HUDEP-2 (cell line): ENCODE data around the gene NEK7.
"Not testable (repeated sequence)": the region's sequence is repeated elsewhere in the genome, so short reads cannot be mapped to it uniquely, and the experiment has no call there.

ENCODE experiments used
- DNase-seq, 76 experiments: peaks; one replicate each; lab custom pipeline; 2025; ENCODE audit not compliant: unreplicated experiment in 76 of 76; lab: John Stamatoyannopoulos, UW

Gene NEK7

DNA sequence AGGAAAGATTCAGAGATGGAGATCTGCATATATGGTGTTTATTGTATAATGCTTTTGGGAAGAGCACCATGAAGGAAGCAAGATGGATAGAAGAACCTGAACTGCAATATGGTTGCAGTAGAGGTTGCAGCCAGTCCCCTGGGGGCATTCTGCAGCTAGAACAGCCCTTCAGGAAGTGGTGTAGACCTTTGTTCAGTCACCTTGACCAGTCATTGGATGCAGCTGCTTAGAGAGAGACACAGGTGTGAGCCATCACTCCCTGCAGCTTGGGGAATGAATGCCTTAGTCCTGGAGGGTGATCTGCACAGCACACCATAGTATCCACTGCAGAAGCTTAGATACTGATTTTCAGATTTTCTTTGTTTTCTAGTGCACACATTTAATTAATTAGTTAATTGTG, 42.3 kb downstream of the NEK7 start:
- DNase-seq = no peak

DNA sequence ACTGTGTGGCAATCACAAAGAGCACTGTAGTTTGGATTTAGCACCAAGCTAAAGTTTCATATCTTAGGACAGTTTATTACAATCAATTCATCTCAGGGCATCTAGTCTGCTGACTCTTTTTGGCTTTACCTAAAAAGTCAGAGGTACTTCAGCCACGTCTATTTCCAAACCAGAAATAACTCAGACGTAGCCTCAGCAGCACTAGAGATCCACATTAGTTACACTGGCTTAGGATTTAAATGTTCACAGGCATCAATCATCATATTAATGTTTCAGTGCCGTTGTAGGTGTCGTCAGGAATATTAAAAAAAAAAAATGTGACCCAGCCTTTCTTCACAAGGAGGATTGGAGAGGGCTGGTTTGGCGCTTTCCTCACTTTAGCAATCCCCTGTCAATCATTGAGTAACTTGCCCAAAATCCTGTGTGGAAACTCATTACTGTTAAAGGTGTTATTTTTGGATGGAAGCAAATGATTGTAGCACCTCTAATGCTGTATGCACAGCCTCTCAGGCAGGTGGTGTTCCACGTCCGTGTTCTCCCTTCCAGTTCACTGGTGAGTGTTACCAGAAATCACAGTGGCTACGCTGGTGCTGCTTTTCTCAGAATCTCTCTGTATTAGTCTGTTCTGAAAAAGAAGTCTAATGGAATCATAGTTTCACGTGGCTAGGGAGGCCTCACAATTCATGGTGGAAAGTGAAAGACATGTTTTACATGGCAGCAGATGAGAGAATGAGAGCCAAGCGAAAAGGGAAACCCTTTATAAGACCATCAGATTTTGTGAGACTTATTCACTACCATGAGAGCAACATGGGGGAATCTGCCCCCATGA, 45.4 kb downstream of the NEK7 start:
- DNase-seq = no peak

DNA sequence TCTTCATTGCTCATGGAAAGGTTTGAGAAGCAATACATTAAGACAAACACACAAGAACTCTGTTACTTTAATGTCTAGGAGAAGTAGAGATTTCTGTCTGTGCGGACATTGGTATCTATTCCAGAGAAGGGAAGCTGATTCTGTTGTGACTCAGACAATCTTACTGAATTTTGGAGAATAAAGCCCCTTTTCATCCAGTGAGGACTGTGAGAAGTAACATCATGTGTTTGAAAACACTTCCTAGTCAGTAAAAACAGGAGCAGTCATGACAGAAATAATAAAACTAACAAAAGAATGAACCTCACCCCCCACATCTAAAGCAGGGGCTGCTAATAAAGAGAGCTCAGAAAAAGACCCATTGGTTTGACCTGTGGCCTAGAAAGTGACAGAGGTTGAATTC, 46.6 kb downstream of the NEK7 start:
- DNase-seq = no peak

DNA sequence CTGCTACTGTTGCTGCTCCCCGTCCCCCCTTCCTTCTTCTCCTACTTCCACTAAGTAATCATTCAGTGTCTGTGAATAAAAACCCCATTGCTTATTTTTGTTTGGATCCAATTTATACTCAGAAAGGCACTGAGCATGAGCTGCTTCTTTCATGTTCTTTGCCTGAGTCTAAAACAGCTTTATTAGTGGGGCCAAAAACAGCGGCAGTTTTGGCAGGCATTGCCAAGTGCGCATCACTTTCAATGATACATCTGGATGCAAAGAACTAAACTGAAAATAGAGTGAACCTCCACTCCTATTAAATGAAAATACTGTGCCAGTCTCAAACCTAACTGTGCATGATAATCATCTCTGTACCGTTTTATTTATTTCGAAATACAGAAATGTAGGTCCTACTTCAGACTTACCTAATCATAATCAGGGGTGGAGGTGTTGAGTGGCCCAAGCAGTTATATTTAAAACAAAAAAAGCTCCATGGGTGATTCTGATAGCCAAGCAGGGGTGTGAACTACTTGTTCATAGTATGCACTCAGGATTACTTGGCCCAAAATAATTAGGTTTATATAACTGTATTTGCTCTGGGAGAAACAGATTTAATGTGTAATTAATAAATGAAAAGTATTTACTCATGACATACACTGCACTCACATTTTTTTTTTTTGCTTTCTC, 48.4 kb downstream of the NEK7 start:
- no peak for DNase-seq

DNA sequence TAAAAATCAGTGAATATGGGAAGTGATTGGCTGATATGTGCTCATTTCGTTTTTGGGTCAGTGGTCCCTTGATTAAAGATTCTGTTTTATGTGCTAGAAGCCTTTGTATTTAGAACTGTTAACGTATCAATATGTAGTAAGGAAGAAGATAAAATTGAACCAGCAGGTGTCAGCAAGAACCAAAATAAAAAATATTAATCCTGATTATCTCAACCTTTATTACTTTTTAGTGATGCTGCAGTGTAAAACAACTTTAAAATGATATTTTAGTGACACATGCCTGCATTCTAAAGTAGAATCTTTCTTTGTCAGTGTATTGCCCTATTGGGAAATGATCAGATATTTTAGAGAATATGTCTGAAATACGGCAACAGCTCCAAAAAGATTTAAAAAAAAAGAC, 49.5 kb downstream of the NEK7 start:
- DNase-seq = no peak

DNA sequence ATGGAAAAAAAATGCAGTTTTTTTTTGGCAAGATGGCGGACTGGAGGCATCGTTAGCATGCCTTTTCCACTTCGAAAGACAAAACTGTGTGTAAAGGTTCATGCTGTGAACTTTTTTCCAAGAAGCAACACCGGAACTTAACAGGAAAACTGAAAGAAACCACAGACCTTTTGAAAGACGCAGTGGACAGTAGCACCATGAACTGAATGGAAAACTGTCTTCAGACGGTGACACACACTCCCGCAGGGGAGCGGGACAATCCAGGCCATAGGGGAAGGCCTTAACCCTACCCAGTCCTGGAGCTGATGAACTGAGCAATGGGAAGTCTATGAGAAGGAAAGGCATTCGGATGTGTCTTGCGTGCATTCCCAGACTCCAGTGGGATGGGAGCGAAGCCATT, 54.9 kb downstream of the NEK7 start:
- no peak for DNase-seq

DNA sequence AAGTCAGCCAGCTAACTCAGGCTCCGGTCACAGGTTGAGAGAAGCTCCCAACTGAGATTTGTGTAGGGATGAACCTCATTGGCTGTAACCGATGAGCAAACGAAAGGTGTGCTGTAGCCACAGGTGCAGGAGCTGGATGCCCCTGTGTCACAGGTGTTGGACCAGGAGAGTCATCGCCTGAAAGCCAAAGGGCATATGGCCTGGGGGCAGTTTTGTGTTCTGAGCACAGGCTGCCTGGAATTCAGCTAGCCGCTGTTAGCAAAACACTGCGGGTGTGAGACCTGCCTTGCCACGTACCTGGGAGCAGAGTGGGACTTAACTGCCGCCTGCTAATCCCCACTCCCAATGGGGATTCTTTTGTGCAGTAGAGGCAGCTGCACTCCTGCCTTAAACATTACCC, 55.3 kb downstream of the NEK7 start:
- DNase-seq = no peak

DNA sequence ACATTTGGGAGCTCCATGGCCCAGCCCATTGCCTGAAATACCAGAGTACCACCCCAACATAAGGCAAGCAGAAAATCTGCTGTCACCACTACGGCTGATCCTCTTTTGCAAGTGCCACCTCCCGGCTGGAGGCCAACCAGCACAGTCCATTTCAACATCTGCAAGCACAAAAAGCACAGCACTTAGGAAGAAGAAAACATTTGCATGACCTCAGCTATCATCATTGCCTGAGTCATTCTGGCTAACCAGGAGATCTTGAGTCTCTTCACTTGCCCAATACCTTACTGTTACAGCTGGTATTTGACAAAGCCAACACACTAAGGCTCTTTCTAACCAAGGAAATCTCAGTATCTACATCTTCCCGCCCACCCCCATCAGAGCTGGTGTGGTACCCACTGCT, 55.9 kb downstream of the NEK7 start:
- DNase-seq = no peak

DNA sequence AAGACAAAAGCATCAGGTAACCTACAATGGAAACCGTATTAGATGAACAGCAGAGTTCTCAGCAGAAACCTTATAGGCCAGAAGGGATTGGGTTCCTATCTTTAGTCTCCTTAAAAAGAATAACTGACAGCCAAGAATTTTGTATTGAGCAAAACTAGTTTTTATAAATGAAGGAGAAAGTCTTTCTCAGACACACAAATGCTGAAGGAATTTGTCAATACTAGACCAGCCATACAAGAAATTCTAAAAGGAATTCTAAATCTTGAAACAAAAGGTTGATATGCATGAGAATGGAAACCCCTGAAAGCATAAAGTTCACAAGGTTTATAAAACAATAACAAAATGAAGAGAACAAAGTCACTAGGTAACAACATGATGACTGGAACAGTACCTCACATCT, 58.1 kb downstream of the NEK7 start:
- DNase-seq = no peak

DNA sequence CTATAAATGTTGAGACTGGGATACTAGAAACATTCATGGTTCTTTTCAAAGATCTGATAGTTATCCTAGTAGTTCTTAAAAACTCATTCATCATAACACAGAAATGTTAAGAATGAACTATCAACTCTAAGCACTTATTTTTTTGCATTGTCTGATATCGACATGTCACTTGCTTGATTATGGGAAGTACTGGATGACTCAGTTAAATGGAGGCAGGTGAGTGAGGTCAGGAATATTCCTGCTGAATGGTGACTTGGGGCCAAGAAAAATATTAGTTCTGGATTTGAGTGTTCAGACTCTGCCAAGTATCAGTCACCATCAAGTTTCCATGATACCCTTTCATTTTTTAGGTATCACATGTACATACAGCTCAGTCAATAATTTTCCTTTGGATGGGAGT, 63.6 kb downstream of the NEK7 start:
- DNase-seq = no peak

DNA sequence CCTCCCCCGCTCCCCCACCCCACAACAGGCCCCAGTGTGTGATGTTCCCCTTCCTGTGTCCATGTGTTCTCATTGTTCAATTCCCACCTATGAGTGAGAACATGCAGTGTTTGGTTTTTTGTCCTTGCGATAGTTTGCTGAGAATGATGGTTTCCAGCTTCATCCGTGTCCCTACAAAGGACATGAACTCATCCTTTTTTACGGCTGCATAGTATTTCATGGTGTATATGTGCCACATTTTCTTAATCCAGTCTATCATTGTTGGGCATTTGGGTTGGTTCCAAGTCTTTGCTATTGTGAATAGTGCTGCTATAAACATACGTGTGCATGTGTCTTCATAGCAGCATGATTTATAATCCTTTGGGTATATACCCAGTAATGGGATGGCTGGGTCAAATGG, 70.2 kb downstream of the NEK7 start:
- not testable (repeated sequence) for DNase-seq

DNA sequence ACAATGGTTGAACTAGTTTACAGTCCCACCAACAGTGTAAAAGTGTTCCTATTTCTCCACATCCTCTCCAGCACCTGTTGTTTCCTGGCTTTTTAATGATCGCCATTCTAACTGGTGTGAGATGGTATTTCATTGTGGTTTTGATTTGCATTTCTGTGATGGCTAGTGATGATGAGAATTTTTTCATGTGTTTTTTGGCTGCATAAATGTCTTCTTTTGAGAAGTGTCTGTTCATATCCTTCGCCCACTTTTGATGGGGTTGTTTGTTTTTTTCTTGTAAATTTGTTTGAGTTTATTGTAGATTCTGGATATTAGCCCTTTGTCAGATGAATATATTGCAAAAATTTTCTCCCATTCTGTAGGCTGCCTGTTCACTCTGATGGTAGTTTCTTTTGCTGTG, 70.7 kb downstream of the NEK7 start:
- not testable (repeated sequence) for DNase-seq

DNA sequence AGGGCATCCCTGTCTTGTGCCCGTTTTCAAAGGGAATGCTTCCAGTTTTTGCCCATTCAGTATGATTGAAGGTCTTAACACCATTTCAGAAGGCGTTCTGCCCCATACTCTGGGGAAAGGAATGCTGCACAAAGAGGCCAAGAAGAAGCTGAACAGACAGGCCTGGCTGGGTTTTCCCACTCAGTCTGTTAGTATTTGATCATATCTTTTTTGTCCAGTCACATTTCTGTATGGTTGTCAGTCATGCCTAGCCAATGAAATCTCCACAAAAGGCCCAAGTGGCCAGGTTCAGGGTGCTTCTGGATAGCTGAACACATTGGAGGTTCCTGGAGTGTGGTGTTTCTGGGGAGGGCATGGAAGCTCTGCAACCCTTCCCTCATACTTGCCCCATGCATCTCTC, 72.1 kb downstream of the NEK7 start:
- DNase-seq = no peak

DNA sequence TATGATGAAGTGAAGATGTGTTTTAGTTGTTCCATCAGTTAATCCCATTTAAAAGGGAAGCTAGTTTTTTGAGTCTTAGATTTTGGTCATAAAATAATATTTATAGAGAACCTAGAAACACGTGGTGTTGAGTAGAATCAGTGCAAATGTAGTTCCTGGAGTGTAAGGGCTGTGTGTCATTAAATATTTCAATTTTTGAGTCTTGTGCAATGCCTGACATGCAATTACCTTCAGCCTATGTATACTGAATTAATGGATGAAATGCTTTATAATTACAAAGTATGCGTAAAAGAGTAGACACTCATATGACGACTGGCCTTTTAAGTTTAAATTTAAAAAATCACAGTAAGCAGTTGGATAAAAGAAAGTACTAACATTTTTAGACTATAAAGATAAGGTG, 75.0 kb downstream of the NEK7 start:
- DNase-seq = no peak

DNA sequence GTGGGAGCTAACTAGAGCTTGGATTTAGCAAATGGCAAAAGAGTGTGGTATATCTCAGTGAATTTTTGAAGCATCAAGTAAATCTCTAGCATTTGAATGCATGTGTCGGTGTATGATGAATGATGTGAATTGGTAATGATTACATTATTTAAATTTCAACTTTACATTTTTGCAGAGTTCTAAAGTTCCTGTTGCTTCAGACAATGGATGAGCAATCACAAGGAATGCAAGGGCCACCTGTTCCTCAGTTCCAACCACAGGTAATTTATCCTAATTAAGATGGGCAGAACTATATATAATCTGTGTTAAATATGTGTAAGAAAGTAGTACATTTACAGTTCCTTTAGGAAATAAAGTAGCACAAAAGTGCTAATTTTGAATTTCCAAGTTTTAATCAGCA, 75.6 kb downstream of the NEK7 start:
- DNase-seq = no peak

DNA sequence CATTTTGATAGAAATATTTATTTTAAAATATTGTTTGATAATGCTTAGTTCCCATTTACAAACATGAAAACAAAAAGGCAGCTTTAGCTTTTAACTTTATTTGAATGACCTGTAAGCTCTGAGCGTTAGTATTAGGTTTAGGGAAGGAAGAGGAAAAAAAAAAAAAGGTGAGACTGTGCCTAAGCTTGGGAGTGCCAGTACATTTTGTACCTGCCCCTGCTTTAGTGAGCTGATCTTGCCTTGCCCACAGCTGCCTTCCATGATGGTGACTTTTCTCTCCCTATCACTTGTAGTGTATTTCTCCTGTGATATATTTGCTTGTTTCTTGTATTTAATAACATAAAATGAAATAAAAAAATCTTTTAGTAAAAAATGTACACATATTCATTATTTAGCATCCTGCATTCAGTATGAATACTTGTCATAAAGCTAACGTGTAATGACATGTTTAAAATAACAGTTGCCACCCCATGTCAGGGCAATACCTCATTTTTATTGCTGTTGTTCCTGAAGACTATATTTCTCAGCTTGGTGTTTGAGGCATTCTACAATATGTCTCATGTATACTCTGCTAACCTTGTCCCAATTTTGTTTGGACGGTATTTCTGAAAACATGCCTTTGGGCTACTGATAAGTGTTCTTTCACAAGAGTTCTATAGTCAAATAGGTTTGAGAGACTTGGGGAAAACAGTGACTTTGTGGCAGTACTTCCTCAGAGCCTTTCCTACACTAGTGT, 76.3 kb downstream of the NEK7 start:
- DNase-seq = no peak

DNA sequence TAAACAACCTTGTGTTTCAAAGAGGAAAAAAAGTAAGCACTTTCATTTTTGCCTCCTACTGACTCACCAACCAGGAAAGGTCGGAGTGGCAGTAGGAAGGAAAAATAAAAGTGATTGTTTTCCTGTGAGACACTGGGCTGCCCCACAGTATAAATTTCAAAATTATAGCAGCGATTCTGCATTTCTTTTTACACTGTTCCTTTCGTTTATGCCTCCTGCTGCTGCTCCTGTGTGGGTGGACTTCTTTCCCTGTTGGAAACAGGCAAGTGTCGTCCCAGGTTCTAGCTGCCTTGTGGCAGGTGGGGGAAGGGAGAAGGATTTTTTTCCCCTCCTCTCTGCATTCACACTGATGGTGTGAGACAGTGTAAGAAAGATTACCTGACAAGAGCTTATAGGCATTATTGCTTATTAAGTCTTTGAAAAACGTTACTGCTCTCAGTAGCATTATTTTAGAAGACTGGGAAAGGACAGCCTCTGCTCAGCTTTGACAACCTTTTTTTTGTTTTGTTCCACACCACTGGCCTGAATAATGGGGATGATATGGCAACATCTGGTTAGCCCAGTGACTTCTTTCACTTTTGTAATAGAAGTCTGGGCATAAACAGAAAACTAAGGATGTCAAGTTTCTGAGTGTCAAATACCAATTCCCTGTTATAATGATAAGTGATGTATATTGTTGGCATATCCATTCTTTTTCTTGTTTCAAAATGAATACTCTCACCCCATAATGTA, 77.9 kb downstream of the NEK7 start:
- no peak for DNase-seq

DNA sequence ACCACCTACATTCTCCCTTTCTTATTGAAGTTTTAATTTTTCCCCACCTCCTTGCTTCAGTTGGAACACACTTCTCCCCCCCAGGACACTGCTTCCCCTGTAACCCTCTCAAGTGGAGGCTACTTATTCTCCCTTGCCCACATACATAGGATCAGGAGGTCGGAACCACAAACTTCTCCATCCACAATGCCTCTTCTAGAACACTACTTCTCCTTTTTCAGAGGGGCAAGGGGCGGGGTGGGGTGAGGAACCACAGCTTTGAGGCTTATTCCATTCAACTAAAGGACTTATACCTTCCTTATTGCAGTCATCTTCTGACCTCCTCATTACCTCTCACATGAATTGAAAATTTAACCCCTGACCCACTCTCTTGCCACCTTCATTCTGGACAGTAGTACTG, 81.3 kb downstream of the NEK7 start:
- DNase-seq = peak in 15 of 76 experiments; percentile 0 to 40 (median 12)

DNA sequence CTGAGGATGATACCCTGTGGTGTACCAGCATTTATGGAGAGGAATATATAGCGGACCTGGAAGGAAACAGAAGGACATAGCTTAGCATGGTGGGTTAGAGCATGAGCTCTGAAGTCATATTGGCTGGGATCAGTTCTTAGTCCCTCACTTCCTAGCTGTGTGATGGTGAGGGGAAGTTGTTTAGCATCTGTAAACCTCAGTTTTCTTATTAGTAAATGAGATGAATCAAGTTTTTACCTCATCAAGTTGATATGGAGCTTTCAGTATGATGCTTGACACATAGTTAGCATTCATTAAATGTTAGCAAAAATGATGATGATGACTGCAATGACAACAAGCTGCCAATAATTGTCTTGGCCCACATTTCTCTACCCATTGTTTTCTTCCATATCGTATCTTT, 84.8 kb downstream of the NEK7 start:
- no peak for DNase-seq

DNA sequence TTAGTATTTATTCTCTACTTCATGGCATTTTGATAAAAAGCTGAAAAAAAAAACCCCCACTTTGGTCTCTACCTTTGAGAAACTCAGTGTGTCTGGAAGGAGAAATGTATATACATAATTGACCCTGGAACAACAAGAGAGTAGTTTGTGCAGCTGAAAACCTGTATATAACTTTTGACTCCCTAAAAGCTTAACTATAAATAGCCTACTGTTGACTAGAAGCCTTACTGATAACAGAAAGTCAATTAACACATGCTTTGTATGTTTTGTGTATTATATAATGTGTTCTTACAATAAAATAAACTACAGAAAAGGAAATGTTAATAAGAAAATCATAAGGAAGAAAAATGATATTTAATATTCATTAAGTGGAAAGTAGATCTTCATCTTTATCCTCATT, 88.0 kb downstream of the NEK7 start:
- DNase-seq = no peak

DNA sequence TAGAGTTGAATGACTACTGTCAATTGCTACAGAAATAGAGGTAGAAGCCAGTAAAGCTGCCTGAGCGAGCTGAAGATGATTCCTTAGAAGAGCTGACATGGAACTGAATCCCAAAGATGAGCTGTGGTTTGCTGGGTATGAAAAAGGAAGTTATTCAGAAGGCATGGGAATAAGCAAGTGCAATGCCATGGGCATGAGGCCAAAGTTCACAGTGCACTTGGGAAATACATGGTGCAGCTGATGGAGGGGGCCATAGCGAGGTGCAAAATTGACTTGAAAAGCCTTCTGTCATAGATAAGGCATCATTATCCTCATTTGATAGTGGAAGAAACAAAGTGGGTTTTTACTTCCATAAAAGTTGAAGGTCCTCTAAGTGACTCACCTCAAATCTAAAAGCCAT, 88.6 kb downstream of the NEK7 start:
- no peak for DNase-seq
